ENCODE results near the gene BMERB1. TPM values are rescaled to one million over a fixed set of nuclear protein-coding genes. Genes with fewer than 3 reads are reported as not detected.
"Not testable (repeated sequence)": the region's sequence is repeated elsewhere in the genome, so short reads cannot be mapped to it uniquely, and the experiment has no call there.

The BMERB1 gene
- total RNA-seq, 1 donor from 2014 or later, result 16.1 TPM

DNA sequence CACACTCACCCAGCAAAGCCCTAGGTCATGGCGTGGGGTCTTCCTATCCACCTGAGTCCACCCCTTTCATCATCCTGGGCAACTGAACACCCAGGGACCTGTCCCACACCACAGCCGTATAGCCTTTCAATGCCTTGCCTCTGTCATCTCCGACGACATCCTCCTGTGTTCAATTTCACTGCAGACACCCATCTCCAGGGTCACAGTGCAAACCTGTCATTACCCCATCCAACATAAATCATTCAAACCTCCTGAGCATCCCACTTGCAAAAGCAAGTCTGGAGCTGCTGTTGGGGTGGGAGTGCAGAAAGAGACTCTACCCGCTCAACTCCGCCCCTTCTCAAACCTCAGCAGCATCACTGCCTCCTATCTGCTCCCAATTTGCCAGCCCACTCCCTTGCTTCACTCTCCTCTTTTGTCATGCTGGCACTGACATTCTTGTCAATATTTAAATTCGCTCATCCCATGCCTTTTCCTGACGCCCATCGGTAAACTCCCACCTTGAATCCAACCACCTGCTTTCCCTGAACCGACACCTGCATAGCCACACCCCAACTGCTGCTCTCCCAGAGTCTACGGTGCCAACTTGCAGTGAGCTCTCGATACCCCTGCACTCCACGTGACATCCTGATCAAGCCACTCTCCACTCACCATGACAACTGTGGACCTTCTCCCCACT is 171.6 kb downstream of the BMERB1 start:
- Histone ChIP-seq H3K36me3 (peaks cover 100% of the 10 kb centered on the region), H3K4me1 (peaks cover 12% of the 10 kb centered on the region), H3K27me3 (ENCODE audit: low read depth) (no peaks in the 10 kb centered on the region), H3K27ac (no peak overlapping the region), H3K9me3 (no peaks in the 10 kb centered on the region), H3K4me3 (no peak overlapping the region)
- TF ChIP-seq, protein P1, sequence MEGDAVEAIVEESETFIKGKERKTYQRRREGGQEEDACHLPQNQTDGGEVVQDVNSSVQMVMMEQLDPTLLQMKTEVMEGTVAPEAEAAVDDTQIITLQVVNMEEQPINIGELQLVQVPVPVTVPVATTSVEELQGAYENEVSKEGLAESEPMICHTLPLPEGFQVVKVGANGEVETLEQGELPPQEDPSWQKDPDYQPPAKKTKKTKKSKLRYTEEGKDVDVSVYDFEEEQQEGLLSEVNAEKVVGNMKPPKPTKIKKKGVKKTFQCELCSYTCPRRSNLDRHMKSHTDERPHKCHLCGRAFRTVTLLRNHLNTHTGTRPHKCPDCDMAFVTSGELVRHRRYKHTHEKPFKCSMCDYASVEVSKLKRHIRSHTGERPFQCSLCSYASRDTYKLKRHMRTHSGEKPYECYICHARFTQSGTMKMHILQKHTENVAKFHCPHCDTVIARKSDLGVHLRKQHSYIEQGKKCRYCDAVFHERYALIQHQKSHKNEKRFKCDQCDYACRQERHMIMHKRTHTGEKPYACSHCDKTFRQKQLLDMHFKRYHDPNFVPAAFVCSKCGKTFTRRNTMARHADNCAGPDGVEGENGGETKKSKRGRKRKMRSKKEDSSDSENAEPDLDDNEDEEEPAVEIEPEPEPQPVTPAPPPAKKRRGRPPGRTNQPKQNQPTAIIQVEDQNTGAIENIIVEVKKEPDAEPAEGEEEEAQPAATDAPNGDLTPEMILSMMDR (IDR thresholded peaks at IDR 0.05), result no peak
- no peak for DNase-seq
- ATAC-seq, result no peak
- intact Hi-C loops (cut with DNase I), result no loop called here

DNA sequence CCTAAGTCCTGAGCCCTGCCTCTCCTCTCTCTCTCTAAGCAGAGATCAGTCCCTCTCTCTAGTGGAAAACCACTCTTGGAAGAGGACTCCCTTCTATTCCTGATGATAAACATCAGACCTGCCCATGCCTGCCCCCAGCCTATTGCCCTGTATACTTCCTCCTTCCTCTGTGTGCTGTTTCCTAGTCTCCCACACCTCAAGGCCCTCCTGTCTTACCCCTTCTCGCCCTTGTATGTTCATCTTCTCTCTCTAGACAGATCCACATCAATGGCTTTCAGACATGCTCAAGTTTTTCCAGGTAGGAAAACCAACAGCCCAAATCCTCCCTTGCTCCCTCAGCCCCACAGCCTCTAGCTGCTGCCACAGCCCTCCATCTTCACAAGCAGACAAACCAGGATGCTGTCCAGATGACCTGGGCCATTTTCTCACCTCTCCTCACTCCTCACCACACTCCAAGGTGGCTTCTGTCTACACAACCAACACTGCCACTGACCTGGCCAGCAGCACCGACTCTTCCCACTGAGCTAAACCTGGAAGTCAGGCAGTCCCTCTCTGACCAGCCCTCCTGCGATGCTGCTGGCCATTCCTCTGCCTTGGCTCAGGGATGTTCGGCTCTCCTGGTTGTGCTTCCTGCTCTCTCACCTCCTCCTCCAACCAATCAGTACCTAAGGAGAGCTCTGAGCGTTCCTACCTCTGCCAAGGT is 172.3 kb downstream of the BMERB1 start:
- Histone ChIP-seq H3K36me3 (peaks cover 100% of the 10 kb centered on the region), H3K4me1 (peaks cover 12% of the 10 kb centered on the region), H3K9me3 (no peaks in the 10 kb centered on the region), H3K27me3 (ENCODE audit: low read depth) (no peaks in the 10 kb centered on the region), H3K4me3 (no peak overlapping the region), H3K27ac (no peak overlapping the region)
- TF ChIP-seq, protein P1 (IDR thresholded peaks at IDR 0.05), result no peak
- ATAC-seq (no peak), DNase-seq (no peak)
- intact Hi-C loops (cut with DNase I), result no loop called here

DNA sequence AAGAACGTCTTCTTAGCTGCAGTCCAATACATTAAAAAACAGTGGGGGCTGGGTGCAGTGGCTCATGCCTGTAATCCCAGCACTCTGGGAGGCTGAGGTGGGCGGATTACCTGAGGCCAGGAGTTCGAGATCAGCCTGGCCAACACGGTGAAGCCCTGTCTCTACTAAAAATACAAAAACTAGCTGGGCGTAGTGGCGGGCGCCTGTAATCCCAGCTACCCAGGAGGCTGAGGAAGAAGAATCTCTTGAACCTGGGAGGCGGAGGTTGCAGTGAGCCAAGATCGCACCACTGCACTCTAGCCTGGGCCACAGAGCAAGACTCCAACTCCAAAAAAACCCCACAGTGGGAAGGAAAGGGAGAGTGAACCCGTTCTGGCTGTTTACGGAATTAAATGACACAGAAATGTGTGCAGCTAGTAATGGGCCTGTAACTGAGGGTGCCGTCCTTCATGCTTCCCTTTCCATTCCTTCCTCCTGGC is 172.9 kb downstream of the BMERB1 start:
- H3K4me3 ChIP-seq; intact Hi-C loops (cut with DNase I); H3K27me3 ChIP-seq (ENCODE audit: low read depth); DNase-seq; H3K9me3 ChIP-seq; ATAC-seq: not testable (repeated sequence)
- Histone ChIP-seq H3K4me1 (peaks cover 12% of the 10 kb centered on the region), H3K27ac (peak overlapping the region; percentile 22), H3K36me3 (peaks cover 100% of the 10 kb centered on the region)

DNA sequence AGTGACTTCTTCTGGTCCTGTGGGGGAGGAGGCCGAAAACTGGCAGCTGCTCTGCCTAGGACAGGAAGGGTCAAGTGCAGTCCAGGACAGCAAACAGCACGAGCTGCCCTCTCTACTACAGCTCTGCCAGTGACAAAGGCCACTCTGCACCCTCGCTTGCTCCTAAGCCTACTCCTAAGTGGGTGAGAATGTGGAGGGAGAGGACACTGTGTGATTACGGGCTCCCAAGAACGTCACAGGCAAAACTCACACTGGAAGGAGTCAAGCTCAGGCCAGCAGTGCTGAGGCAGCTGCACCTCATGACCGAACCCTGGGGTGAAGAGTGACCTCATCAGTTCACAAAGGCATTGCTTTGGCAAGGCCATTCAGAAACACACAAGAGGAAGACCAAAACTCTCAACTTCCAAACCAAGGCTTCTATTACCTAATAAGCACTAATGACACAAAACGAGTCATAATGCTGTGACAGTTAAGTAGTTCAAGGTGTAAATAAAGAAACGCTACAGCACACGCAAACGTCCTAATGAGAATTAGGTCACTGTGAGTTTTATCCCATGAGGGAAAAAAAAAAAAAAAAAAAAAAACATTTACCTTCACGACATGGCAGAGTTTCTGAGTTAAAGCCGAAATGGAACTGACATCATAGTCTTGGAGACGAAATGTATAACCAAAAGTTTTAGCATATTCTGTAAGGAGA is 173.5 kb downstream of the BMERB1 start:
- Histone ChIP-seq H3K4me3 (no peak overlapping the region), H3K27ac (peak overlapping the region; percentile 22), H3K27me3 (ENCODE audit: low read depth) (no peaks in the 10 kb centered on the region), H3K36me3 (peaks cover 100% of the 10 kb centered on the region), H3K9me3 (no peaks in the 10 kb centered on the region), H3K4me1 (peaks cover 12% of the 10 kb centered on the region)
- ATAC-seq (peak; percentile 70 to 78), DNase-seq (no peak)
- intact Hi-C loops (cut with DNase I), result no loop called here
- TF ChIP-seq, protein P1 (IDR thresholded peaks at IDR 0.05), result no peak

DNA sequence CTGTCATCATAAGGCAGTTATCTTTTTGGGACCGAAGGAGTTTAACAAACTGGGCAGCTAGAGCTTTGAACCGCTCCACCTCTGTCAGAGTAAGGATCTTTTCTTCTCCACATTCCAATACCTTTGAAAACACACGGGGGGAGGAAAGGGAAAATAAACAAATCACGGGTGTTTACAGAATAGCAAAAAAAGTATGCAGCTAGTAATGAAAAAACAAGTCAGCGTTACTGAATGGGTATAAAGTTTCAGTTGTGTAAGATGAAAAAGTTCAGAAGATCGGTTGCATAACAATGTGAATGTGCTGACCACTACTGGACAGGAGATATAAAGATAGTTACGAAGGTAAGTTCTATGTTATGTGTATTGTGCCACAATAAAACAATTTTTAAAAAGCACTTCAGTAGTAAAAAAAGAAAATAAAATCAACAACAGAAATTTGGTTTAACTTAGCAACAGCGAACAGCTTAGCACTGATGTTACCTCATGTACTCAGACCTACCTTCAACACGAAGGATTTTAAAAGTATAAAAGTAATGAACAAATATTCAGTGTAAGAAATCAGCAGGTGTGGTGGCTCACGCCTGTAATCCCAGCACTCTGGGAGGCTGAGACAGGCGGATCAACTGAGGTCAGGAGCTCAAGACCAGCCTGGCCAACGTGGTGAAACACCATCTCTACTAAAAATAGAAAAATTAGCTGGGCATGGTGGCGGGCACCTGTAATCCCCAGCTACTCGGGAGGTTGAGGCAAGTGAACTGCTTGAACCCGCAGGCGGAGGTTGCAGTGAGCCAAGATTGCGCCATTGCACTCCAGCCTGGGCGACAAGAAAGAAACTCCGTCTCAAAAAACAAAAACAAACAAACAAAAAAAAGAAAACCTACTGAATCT is 174.3 kb downstream of the BMERB1 start:
- Histone ChIP-seq H3K27ac (no peak overlapping the region), H3K9me3 (no peaks in the 10 kb centered on the region), H3K4me3 (no peak overlapping the region), H3K4me1 (peaks cover 12% of the 10 kb centered on the region), H3K27me3 (ENCODE audit: low read depth) (no peaks in the 10 kb centered on the region), H3K36me3 (peaks cover 100% of the 10 kb centered on the region)
- DNase-seq, result no peak
- intact Hi-C loops (cut with DNase I), result no loop called here
- TF ChIP-seq, protein P1 (IDR thresholded peaks at IDR 0.05), result no peak
- ATAC-seq, result no peak

All from lower lobe of right lung (tissue), 2 donors.